Measurements from ENCODE around the gene NOX4. TPM values are rescaled to one million over a fixed set of nuclear protein-coding genes. Genes with fewer than 3 reads are reported as not detected.
"Not testable (repeated sequence)": the region's sequence is repeated elsewhere in the genome, so short reads cannot be mapped to it uniquely, and the experiment has no call there.

NOX4 gene
- total RNA-seq, 2 experiments from 2014 or later = not detected

- Mint-ChIP-seq H3K36me3 (ENCODE audit: low read depth) (no peaks in the 10 kb centered on the region), H3K27me3 (no peaks in the 10 kb centered on the region), H3K4me1 (no peaks in the 10 kb centered on the region), H3K27ac (no peak overlapping the region), H3K9me3 (no peaks in the 10 kb centered on the region), H3K4me3 (no peak overlapping the region)
- no peak for DNase-seq
- ChIA-PET CTCF (interaction anchor here (0.7 kb wide), 1 partner anchor 952 kb away, joined by 3 read pairs; no protein-coding TSS in a partner anchor), POLR2A (no interaction called here)
Measured at GRCh38 chr11:89405629-89406028, 85.5 kb downstream of the NOX4 start.

DNA sequence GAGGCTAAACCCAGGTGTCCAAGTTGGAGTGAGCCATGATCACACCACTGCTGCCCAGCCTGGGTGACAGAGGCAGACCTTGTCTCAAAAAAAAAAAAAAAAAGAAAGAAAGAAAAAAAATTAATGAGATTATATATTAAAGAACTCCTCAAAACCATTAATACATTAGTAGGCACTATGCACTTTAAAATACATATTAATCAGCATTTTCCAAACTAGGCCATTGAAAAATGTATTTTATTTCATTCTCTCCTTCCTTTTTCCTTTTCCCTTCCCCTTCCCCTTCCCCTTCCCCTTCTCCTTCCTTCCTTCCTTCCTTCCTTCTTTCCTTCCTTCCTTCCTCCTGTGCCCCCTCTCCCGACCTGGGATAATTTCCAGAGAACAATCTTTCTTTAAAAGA lies 99.5 kb downstream of the NOX4 start:
- H3K4me1 Mint-ChIP-seq; H3K9me3 Mint-ChIP-seq; H3K27ac Mint-ChIP-seq; DNase-seq; H3K4me3 Mint-ChIP-seq; H3K27me3 Mint-ChIP-seq; H3K36me3 Mint-ChIP-seq (ENCODE audit: low read depth); CTCF ChIA-PET; POLR2A ChIA-PET: not testable (repeated sequence)

DNA sequence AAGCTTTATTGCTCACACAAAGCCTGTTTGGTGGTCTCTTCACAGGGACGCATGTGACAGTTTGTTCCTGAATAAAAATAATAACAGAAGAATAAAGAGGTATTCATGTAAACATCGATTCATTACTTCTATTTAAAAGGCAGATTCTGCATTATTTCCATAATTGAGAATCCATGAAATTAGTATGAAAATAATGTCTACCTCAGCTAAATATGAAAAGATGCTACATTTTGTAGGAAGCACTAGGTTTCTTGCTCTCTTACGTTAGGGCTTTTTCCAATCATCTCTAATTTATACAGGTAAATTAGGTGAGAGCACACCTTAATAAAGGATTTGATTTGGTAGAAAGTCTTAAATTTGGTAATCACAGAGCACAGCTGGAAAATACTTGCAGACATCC lies 103.7 kb downstream of the NOX4 start:
- H3K4me3 Mint-ChIP-seq; DNase-seq; CTCF ChIA-PET; POLR2A ChIA-PET; H3K27ac Mint-ChIP-seq; H3K4me1 Mint-ChIP-seq; H3K36me3 Mint-ChIP-seq (ENCODE audit: low read depth); H3K27me3 Mint-ChIP-seq; H3K9me3 Mint-ChIP-seq: not testable (repeated sequence)

DNA sequence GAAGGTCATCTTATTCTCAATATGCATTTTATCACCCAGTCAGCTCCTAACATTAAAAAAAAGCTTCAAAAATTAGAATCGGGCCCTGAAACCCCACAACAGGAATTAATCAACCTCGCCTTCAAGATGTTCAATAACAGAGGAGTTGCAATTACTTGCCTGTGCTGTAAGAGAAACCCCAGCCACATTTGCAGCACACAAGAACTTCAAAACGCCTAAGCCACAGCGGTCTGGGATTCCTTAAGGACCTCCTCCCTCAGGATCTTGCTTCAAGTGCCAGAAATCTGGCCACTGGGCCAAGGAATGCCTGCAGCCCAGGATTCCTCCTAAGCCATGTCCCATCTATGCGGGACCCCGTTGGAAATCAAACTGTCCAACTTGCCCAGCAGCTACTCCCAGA lies 108.2 kb downstream of the NOX4 start:
- H3K9me3 Mint-ChIP-seq; H3K4me3 Mint-ChIP-seq; DNase-seq; H3K4me1 Mint-ChIP-seq; H3K27me3 Mint-ChIP-seq; H3K27ac Mint-ChIP-seq; CTCF ChIA-PET; POLR2A ChIA-PET; H3K36me3 Mint-ChIP-seq (ENCODE audit: low read depth): not testable (repeated sequence)

DNA sequence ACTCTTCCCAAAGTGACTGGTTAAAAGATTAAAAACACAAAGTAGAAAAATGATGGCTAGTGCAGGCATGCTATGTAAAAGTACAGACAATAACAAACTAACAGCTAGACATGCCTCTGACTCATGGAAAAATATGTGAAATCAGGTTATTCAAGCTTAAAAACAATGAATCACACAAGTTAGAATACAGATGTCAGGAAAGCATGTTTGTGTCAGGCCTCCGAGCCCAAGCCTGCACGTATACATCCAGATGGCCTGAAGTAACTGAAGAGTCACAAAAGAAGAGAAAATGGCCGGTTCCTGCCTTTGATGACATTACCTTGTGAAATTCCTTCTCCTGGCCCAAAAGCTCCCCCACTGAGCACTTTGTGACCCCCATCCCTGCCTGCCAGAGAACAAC lies 110.1 kb downstream of the NOX4 start:
- no peaks in the 10 kb centered on the region for H3K9me3 Mint-ChIP-seq
- no peak overlapping the region for H3K4me3 Mint-ChIP-seq
- H3K4me1 Mint-ChIP-seq = no peaks in the 10 kb centered on the region
- CTCF ChIA-PET = no interaction called here
- POLR2A ChIA-PET = no interaction called here
- no peaks in the 10 kb centered on the region for H3K27me3 Mint-ChIP-seq
- H3K27ac Mint-ChIP-seq = no peak overlapping the region
- no peaks in the 10 kb centered on the region for H3K36me3 Mint-ChIP-seq (ENCODE audit: low read depth)
- DNase-seq = no peak

GRCh38 chr11:89379976-89380771 lies 111.0 kb downstream of the NOX4 start:
- H3K4me1 Mint-ChIP-seq; CTCF ChIA-PET; DNase-seq; H3K4me3 Mint-ChIP-seq; H3K27me3 Mint-ChIP-seq; H3K27ac Mint-ChIP-seq; H3K9me3 Mint-ChIP-seq; POLR2A ChIA-PET; H3K36me3 Mint-ChIP-seq (ENCODE audit: low read depth): not testable (repeated sequence)

- H3K9me3 Mint-ChIP-seq; H3K36me3 Mint-ChIP-seq (ENCODE audit: low read depth); CTCF ChIA-PET; POLR2A ChIA-PET; DNase-seq; H3K27ac Mint-ChIP-seq; H3K4me1 Mint-ChIP-seq; H3K27me3 Mint-ChIP-seq; H3K4me3 Mint-ChIP-seq: not testable (repeated sequence)
Measured at GRCh38 chr11:89378986-89379385, 112.2 kb downstream of the NOX4 start.

DNA sequence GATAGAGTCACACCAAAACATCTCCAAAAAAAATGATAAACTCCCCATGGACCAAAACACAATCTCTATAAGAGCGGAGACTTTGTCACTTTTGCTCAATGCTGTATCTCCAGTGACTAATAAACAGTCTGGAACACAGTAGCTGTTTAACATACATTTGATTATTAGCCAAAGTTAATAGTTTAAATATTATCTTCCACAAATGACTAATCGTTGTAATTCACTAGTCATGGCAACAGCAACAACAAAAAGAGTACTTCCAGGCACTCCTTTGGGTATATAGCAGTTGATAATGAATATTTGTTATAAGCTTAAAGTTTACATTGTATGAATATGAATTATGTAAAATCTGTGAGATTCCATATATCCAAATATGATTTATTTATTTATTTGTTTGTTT lies 121.8 kb downstream of the NOX4 start:
- CTCF ChIA-PET; DNase-seq; H3K27me3 Mint-ChIP-seq; H3K4me1 Mint-ChIP-seq; POLR2A ChIA-PET; H3K36me3 Mint-ChIP-seq (ENCODE audit: low read depth); H3K4me3 Mint-ChIP-seq; H3K9me3 Mint-ChIP-seq; H3K27ac Mint-ChIP-seq: not testable (repeated sequence)

DNA sequence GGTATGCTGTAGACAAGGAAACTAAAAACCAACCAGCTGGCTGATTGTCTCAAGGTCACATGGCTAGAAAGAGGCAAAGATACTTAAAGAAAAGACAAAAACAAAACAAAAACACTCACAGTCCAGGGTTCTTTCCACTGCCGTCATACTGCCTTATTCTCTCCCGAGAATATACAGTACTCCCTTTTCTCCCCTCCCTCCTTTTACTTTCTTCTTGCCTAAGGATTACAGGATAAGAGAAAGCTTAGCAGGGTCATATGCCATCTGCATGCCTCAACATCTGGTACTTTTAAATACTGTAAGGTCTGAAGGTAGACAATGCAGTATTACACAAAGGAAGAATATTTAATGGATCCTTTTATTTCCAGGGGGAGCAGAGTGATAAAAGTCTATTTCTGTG lies 126.3 kb downstream of the NOX4 start:
- POLR2A ChIA-PET; CTCF ChIA-PET; H3K27me3 Mint-ChIP-seq; H3K36me3 Mint-ChIP-seq (ENCODE audit: low read depth); H3K4me1 Mint-ChIP-seq; H3K27ac Mint-ChIP-seq; H3K9me3 Mint-ChIP-seq; H3K4me3 Mint-ChIP-seq; DNase-seq: not testable (repeated sequence)

GRCh38 chr11:89361734-89362133 lies 129.4 kb downstream of the NOX4 start:
- ChIA-PET CTCF (no interaction called here), POLR2A (no interaction called here)
- Mint-ChIP-seq H3K27me3 (no peaks in the 10 kb centered on the region), H3K9me3 (no peaks in the 10 kb centered on the region), H3K27ac (no peak overlapping the region), H3K4me3 (no peak overlapping the region), H3K36me3 (ENCODE audit: low read depth) (no peaks in the 10 kb centered on the region), H3K4me1 (no peaks in the 10 kb centered on the region)
- no peak for DNase-seq

DNA sequence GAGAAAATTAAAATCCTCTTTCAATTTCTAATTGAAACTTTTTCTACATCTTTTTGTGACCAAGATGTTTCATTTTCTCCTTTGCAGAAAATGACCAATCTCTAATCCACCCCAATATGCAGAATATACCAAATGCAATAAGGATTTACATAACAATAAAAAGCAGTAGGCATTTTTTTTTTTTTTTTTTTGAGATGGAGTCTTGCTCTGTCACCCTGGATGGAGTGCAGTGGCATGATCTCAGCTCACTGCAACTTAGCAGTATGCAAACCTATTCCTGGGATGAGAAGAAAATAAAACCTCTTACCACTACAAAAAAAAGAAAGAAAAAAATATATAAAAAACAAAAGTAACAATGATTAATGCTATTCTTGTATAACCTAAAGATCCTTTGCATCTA lies 132.0 kb downstream of the NOX4 start:
- POLR2A ChIA-PET; H3K4me1 Mint-ChIP-seq; H3K4me3 Mint-ChIP-seq; H3K27me3 Mint-ChIP-seq; CTCF ChIA-PET; H3K36me3 Mint-ChIP-seq (ENCODE audit: low read depth); H3K27ac Mint-ChIP-seq; DNase-seq; H3K9me3 Mint-ChIP-seq: not testable (repeated sequence)

- Mint-ChIP-seq H3K9me3 (no peaks in the 10 kb centered on the region), H3K27me3 (no peaks in the 10 kb centered on the region), H3K4me1 (no peaks in the 10 kb centered on the region), H3K36me3 (ENCODE audit: low read depth) (no peaks in the 10 kb centered on the region), H3K27ac (no peak overlapping the region), H3K4me3 (no peak overlapping the region)
- CTCF ChIA-PET = no interaction called here
- no peak for DNase-seq
- POLR2A ChIA-PET = no interaction called here
Measured at GRCh38 chr11:89358761-89359160, 132.4 kb downstream of the NOX4 start.

- ChIA-PET CTCF (no interaction called here), POLR2A (no interaction called here)
- no peak for DNase-seq
- no peaks in the 10 kb centered on the region for H3K9me3 Mint-ChIP-seq
- no peak overlapping the region for H3K4me3 Mint-ChIP-seq
- no peaks in the 10 kb centered on the region for H3K36me3 Mint-ChIP-seq (ENCODE audit: low read depth)
- no peak overlapping the region for H3K27ac Mint-ChIP-seq
- no peaks in the 10 kb centered on the region for H3K27me3 Mint-ChIP-seq
- H3K4me1 Mint-ChIP-seq = no peaks in the 10 kb centered on the region
Measured at GRCh38 chr11:89355646-89356045, 135.5 kb downstream of the NOX4 start.

DNA sequence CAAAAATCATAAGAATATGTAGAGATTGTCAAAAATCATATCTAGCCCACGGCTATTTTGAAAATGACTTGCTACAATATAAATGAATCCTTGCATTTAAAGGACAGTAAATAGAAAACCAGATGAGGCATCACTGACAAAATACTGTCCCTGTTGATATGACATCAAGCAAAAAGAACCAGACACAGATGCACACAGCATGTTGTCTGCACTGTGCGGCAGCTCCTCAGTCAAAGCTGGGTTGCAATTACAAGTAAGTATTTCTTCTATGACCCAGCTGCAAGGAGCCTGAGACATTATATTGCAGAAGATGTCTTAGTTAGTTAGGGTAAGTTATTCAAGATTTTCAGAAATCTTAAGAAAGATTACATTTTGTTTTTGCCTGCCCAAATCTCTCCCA lies 136.7 kb downstream of the NOX4 start:
- CTCF ChIA-PET; POLR2A ChIA-PET; H3K4me3 Mint-ChIP-seq; H3K36me3 Mint-ChIP-seq (ENCODE audit: low read depth); H3K9me3 Mint-ChIP-seq; H3K4me1 Mint-ChIP-seq; H3K27ac Mint-ChIP-seq; H3K27me3 Mint-ChIP-seq; DNase-seq: not testable (repeated sequence)
